HUES6 (cell line): ENCODE measurements around the gene KRTAP5-7.
"Not testable (repeated sequence)": the region's sequence is repeated elsewhere in the genome, so short reads cannot be mapped to it uniquely, and the experiment has no call there.

Source experiments
- H3K27ac ChIP-seq: 2 replicates; pipeline ENCODE4 v1.7.0; 2013; ENCODE audit warnings: low read depth, mild to moderate bottlenecking, low read length, inconsistent platforms
- H3K27me3 ChIP-seq: 2 replicates; pipeline ENCODE4 v1.6.1; 2013; ENCODE audit warnings: low read length; ENCODE audit not compliant: control insufficient read depth, insufficient read depth
- H3K36me3 ChIP-seq: 2 replicates; pipeline ENCODE4 v1.6.1; 2013; ENCODE audit warnings: low read length; ENCODE audit not compliant: control insufficient read depth, insufficient read depth
- H3K4me1 ChIP-seq: 2 replicates; pipeline ENCODE4 v1.6.1; 2013; ENCODE audit warnings: low read length; ENCODE audit not compliant: control insufficient read depth, insufficient read depth
- H3K4me3 ChIP-seq: 2 replicates; pipeline ENCODE4 v1.5.1; 2013; ENCODE audit warnings: low read depth, low read length
- H3K9ac ChIP-seq: one replicate; pipeline ENCODE4 v1.6.1; 2013; ENCODE audit warnings: mild to moderate bottlenecking, low read length
- H3K9me3 ChIP-seq: 2 replicates; pipeline ENCODE4 v1.6.1; 2013; ENCODE audit warnings: low read depth, low read length; ENCODE audit not compliant: control insufficient read depth, insufficient read depth

Gene KRTAP5-7

GRCh38 chr11:71537537-71537936, 10.5 kb downstream of the KRTAP5-7 start:
- Histone ChIP-seq H3K9me3 (peaks cover 13% of the 10 kb centered on the region), H3K36me3 (no peaks in the 10 kb centered on the region), H3K9ac (no peak overlapping the region), H3K4me3 (no peak overlapping the region), H3K27me3 (no peaks in the 10 kb centered on the region), H3K4me1 (no peaks in the 10 kb centered on the region), H3K27ac (no peak overlapping the region)

- H3K4me1 ChIP-seq = not testable (repeated sequence)
These were observed 11.1 kb downstream of the KRTAP5-7 start, which contains the start of gene KRTAP5-8 for GRCh38 chr11:71537977-71538665. KRTAP5-8 (plus strand) TSS chr11:71538025; CDS start chr11:71538056, 31 bp downstream.

GRCh38 chr11:71538666-71538990, 11.6 kb downstream of the KRTAP5-7 start:
- Histone ChIP-seq H3K4me3 (no peak overlapping the region), H3K9ac (no peak overlapping the region), H3K36me3 (no peaks in the 10 kb centered on the region), H3K4me1 (0 out of 2 replicates have a peak, but pooled peaks cover under 1% of the 10 kb centered on the region), H3K27me3 (no peaks in the 10 kb centered on the region), H3K9me3 (peaks cover 13% of the 10 kb centered on the region), H3K27ac (no peak overlapping the region)

More at GRCh38 chr11:71537977-71538665, 11.1 kb downstream of the KRTAP5-7 start, which contains the start of gene KRTAP5-8:
- H3K27ac ChIP-seq, H3K27me3 ChIP-seq, H3K4me3 ChIP-seq, H3K36me3 ChIP-seq, H3K9ac ChIP-seq: not testable (repeated sequence)
- peaks cover 13% of the 10 kb centered on the region for H3K9me3 ChIP-seq

- no peak overlapping the region for H3K27ac ChIP-seq
- H3K9me3 ChIP-seq = peaks cover 13% of the 10 kb centered on the region
- H3K9ac ChIP-seq = no peak overlapping the region
- no peaks in the 10 kb centered on the region for H3K27me3 ChIP-seq
- H3K4me3 ChIP-seq = no peak overlapping the region
- 0 out of 2 replicates have a peak, but pooled peaks cover 4% of the 10 kb centered on the region for H3K4me1 ChIP-seq
- H3K36me3 ChIP-seq = no peaks in the 10 kb centered on the region
These were observed 11.9 kb downstream of the KRTAP5-7 start for GRCh38 chr11:71539017-71539416.

- not testable (repeated sequence) for H3K4me1 ChIP-seq, H3K9ac ChIP-seq, H3K4me3 ChIP-seq, H3K27ac ChIP-seq, H3K36me3 ChIP-seq, H3K27me3 ChIP-seq
- peaks cover 13% of the 10 kb centered on the region for H3K9me3 ChIP-seq
These were observed 12.9 kb downstream of the KRTAP5-7 start for GRCh38 chr11:71539971-71540370.

- peaks cover 16% of the 10 kb centered on the region for H3K9me3 ChIP-seq
- not testable (repeated sequence) for H3K9ac ChIP-seq, H3K27ac ChIP-seq, H3K4me1 ChIP-seq, H3K4me3 ChIP-seq, H3K36me3 ChIP-seq, H3K27me3 ChIP-seq
These were observed 13.6 kb downstream of the KRTAP5-7 start for GRCh38 chr11:71540521-71541304.

- Histone ChIP-seq H3K4me3 (no peak overlapping the region), H3K9me3 (peaks cover 29% of the 10 kb centered on the region), H3K27ac (no peak overlapping the region), H3K36me3 (no peaks in the 10 kb centered on the region), H3K9ac (no peak overlapping the region), H3K4me1 (peaks cover 4% of the 10 kb centered on the region; the same call in 1 of the 2 replicates), H3K27me3 (no peaks in the 10 kb centered on the region)
These were observed 15.3 kb downstream of the KRTAP5-7 start for GRCh38 chr11:71542382-71542781.

- Histone ChIP-seq H3K4me1 (peaks cover 4% of the 10 kb centered on the region; the same call in 1 of the 2 replicates), H3K27ac (no peak overlapping the region), H3K4me3 (no peak overlapping the region), H3K36me3 (no peaks in the 10 kb centered on the region), H3K9me3 (peaks cover 29% of the 10 kb centered on the region), H3K27me3 (0 out of 2 replicates have a peak, but pooled peaks cover 2% of the 10 kb centered on the region), H3K9ac (no peak overlapping the region)
These were observed 16.1 kb downstream of the KRTAP5-7 start for GRCh38 chr11:71542879-71543777.

GRCh38 chr11:71543866-71544265, 16.8 kb downstream of the KRTAP5-7 start:
- 0 out of 2 replicates have a peak, but pooled peaks cover 2% of the 10 kb centered on the region for H3K27me3 ChIP-seq
- H3K36me3 ChIP-seq = no peaks in the 10 kb centered on the region
- peaks cover 29% of the 10 kb centered on the region for H3K9me3 ChIP-seq
- no peak overlapping the region for H3K27ac ChIP-seq
- H3K4me1 ChIP-seq = peaks cover 4% of the 10 kb centered on the region; the same call in 1 of the 2 replicates
- no peak overlapping the region for H3K4me3 ChIP-seq
- no peak overlapping the region for H3K9ac ChIP-seq

- Histone ChIP-seq H3K4me1 (peaks cover 4% of the 10 kb centered on the region; the same call in 1 of the 2 replicates), H3K9ac (no peak overlapping the region), H3K4me3 (no peak overlapping the region), H3K9me3 (peaks cover 29% of the 10 kb centered on the region), H3K36me3 (no peaks in the 10 kb centered on the region), H3K27ac (no peak overlapping the region), H3K27me3 (0 out of 2 replicates have a peak, but pooled peaks cover 2% of the 10 kb centered on the region)
These were observed 17.6 kb downstream of the KRTAP5-7 start for GRCh38 chr11:71544525-71545214.
